Measurements from ENCODE around the gene HPCAL4.

HPCAL4 gene

GRCh38 chr1:39701049-39701439 lies 9.8 kb upstream of the HPCAL4 start:
- DNase-seq (ENCODE audit: low read depth in 3 of 3): no peak

GRCh38 chr1:39700348-39700747 lies 9.1 kb upstream of the HPCAL4 start:
- no peak for DNase-seq (ENCODE audit: low read depth in 3 of 3)

GRCh38 chr1:39699419-39699818 lies 8.2 kb upstream of the HPCAL4 start:
- DNase-seq (ENCODE audit: low read depth in 3 of 3): no peak

- DNase-seq (ENCODE audit: low read depth in 3 of 3): no peak
Observed at GRCh38 chr1:39698568-39698967, 7.3 kb upstream of the HPCAL4 start.

- no peak for DNase-seq (ENCODE audit: low read depth in 3 of 3)
Observed at GRCh38 chr1:39696448-39696847, 5.2 kb upstream of the HPCAL4 start.

GRCh38 chr1:39695016-39695415 lies 3.8 kb upstream of the HPCAL4 start:
- no peak for DNase-seq (ENCODE audit: low read depth in 3 of 3)

- no peak for DNase-seq (ENCODE audit: low read depth in 3 of 3)
Observed at GRCh38 chr1:39694026-39694425, 2.8 kb upstream of the HPCAL4 start.

GRCh38 chr1:39692152-39693074 lies 1.2 kb upstream of the HPCAL4 start:
- no peak for DNase-seq (ENCODE audit: low read depth in 3 of 3)

- DNase-seq (ENCODE audit: low read depth in 3 of 3): no peak
Observed at GRCh38 chr1:39690794-39691382, 345 bp downstream of the HPCAL4 start.

GRCh38 chr1:39690225-39690624 lies 1.0 kb downstream of the HPCAL4 start:
- DNase-seq (ENCODE audit: low read depth in 3 of 3): no peak

GRCh38 chr1:39689635-39690034 lies 1.6 kb downstream of the HPCAL4 start:
- DNase-seq (ENCODE audit: low read depth in 3 of 3): no peak

- no peak for DNase-seq (ENCODE audit: low read depth in 3 of 3)
Observed at GRCh38 chr1:39689214-39689613, 2.0 kb downstream of the HPCAL4 start.

GRCh38 chr1:39688706-39689105 lies 2.5 kb downstream of the HPCAL4 start:
- DNase-seq (ENCODE audit: low read depth in 3 of 3): no peak

GRCh38 chr1:39687243-39687642 lies 4.0 kb downstream of the HPCAL4 start:
- no peak for DNase-seq (ENCODE audit: low read depth in 3 of 3)

GRCh38 chr1:39685071-39685470 lies 6.2 kb downstream of the HPCAL4 start:
- DNase-seq (ENCODE audit: low read depth in 3 of 3): no peak

- no peak for DNase-seq (ENCODE audit: low read depth in 3 of 3)
Observed at GRCh38 chr1:39684313-39684664, 6.9 kb downstream of the HPCAL4 start.

GRCh38 chr1:39683591-39684312 lies 7.5 kb downstream of the HPCAL4 start:
- DNase-seq (ENCODE audit: low read depth in 3 of 3): no peak

GRCh38 chr1:39681999-39682398 lies 9.2 kb downstream of the HPCAL4 start:
- no peak for DNase-seq (ENCODE audit: low read depth in 3 of 3)

- DNase-seq (ENCODE audit: low read depth in 3 of 3): no peak
Observed at GRCh38 chr1:39681294-39681693, 9.9 kb downstream of the HPCAL4 start.

- DNase-seq (ENCODE audit: low read depth in 3 of 3): no peak
Observed at GRCh38 chr1:39680751-39681150, 10.5 kb downstream of the HPCAL4 start.

GRCh38 chr1:39679821-39680220 lies 11.4 kb downstream of the HPCAL4 start:
- DNase-seq (ENCODE audit: low read depth in 3 of 3): no peak

GRCh38 chr1:39678889-39679288 lies 12.3 kb downstream of the HPCAL4 start:
- DNase-seq (ENCODE audit: low read depth in 3 of 3): no peak

- DNase-seq (ENCODE audit: low read depth in 3 of 3): no peak
Observed at GRCh38 chr1:39677645-39678044, 13.6 kb downstream of the HPCAL4 start.
